NT2/D1 (cell line): ENCODE data around the gene FIG4.

Source experiments
- SUZ12 ChIP-seq: IDR thresholded peaks from 2 replicates; pipeline ENCODE4 v1.6.1; 2011; ENCODE audit not compliant: insufficient read length, insufficient read depth; ENCODE audit errors: extremely low read depth
- YY1 ChIP-seq: IDR thresholded peaks from 2 replicates; pipeline ENCODE4 v1.6.1; 2011; ENCODE audit not compliant: insufficient read length, insufficient read depth
- ZNF274 ChIP-seq: IDR thresholded peaks from 2 replicates; pipeline ENCODE4 v1.6.1; 2011; ENCODE audit warnings: mild to moderate bottlenecking, low read depth, low read length

- TF ChIP-seq ZNF274 (no peak), YY1 (no peak), SUZ12 (no peak)
These were observed 162.3 kb downstream of the FIG4 start for GRCh38 chr6:109853426-109853825.
